Renal cortical epithelial cell (primary cell): ENCODE data around the gene ECEL1. TPM values are rescaled to one million over a fixed set of nuclear protein-coding genes. Genes with fewer than 3 reads are reported as not detected.

Source experiments
- DNase-seq: peaks from one replicate; pipeline ENCODE4 v3.0.0-alpha.2; 2011; ENCODE audit warnings: low read depth
- total RNA-seq: library from RNA; depleted of rRNA; stranded (reverse); fragments of >200 nt; gene quantifications from 2 replicates; pipeline ENCODE4 v1.2.3, GENCODE V29; 2014

Gene ECEL1
- total RNA-seq, 1 donor from 2014 or later = 0.65 TPM

DNA sequence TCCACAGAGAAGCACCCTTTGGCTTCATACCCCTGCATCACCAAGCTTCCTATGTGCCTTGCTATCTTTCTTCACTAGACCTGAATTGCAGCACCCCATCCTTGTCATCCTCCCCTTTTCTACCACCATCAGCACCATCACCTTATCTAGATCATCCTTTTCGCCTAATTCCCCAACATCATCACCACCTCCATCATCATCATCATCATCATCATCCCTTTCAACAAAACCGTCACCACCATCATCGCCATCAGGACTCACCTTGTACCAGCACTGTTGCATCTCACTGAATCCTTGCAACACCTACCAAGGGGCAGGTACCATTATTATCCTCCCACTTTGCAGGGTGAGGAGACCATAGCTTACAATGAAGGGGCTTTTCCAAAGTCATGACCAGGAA is 10.8 kb upstream of the ECEL1 start:
- DNase-seq = no peak

GRCh38 chr2:232497348-232497747 is 9.7 kb upstream of the ECEL1 start:
- no peak for DNase-seq

DNA sequence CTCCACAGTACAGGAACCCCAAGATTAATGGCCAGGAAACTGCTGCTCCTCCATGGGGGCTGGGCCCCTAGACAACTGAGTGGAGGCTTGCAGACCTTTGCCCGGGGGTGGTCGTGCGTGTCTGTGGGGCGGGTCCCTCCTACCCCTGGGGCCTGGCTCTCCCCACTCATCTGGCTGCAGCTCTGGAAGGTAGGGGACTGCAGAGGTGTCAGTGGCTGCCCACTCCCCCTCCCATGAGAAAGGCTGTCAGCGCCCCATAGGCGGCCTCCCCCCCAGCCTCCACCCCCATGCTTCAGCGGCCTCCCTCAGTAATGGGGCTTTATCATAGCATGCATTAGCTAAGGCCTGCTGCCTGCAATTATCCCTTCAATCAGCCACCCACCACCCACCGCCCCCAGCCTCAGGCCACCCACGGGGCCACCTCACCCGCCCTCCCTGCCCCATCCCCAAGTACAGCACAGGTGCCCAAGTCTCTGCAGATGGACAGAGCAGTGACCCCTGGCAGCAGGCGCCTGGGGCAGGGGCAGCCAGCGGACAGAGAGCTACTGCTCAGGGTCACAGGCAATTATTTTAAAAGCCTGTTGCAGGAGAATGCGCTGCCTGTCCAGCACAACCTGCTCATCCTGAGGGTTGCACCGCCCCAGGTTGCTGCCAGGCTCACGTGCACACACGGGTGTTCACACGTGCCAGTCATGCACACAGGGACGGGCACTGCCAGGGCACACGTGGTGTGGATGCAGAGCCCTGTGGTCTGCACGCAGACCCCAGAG is 9.1 kb upstream of the ECEL1 start:
- DNase-seq = no peak

DNA sequence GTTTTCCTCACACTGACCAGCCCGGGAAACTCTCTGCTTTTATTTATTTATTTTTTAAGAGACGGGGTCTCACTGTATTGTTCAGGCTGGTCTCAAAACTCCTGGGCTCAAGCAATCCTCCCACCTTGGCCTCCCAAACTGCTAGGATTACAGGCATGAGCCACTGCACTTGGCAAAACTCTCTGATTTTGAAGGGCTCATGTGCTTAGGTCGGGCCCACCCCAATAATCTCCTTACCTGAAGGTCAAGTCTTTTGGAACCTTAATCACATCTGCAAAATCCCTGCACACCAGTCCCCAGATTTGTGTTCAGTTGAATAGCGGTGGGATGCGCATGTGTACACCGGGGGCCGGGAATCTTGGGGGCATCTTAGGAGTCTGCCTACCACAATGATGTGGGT is 7.7 kb upstream of the ECEL1 start:
- no peak for DNase-seq

- no peak for DNase-seq
Observed at GRCh38 chr2:232494542-232494941, 6.9 kb upstream of the ECEL1 start.

GRCh38 chr2:232493701-232494474 is 6.3 kb upstream of the ECEL1 start:
- no peak for DNase-seq

DNA sequence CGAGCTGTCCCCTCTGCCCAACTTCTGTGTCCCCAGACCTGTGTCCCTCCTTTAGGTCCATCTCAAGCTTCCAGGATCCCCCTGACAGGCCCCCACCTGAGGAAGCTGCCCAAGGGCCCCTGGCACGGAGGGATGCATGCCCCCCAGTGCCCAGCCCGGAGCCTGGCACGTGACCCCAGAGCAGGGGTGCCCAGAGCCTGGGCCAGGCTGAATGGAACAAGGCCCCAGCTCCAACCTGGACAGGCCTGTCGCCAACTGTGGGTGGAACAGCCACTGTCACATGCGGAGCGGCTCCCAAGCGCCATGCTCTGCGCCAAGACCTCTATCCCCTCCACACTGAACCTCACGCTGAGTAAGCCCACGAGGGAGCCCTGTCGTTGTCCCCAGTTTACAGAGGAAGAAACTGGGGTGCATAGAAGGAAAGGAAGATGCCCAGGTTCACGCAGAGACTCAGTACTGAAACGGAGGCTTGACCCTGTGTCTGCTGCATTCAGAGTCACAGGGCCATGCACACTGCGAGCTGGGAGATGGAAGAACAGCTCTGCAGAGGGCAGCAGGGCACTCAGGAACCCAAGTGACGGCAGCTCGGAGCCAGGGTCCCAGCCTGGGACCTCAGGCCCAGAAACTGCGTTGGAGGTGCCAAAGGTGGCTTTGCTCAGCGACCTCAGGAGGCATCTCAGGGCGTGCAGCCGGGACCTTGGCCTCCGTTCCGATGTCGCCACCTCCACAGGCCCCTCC is 5.5 kb upstream of the ECEL1 start:
- no peak for DNase-seq

DNA sequence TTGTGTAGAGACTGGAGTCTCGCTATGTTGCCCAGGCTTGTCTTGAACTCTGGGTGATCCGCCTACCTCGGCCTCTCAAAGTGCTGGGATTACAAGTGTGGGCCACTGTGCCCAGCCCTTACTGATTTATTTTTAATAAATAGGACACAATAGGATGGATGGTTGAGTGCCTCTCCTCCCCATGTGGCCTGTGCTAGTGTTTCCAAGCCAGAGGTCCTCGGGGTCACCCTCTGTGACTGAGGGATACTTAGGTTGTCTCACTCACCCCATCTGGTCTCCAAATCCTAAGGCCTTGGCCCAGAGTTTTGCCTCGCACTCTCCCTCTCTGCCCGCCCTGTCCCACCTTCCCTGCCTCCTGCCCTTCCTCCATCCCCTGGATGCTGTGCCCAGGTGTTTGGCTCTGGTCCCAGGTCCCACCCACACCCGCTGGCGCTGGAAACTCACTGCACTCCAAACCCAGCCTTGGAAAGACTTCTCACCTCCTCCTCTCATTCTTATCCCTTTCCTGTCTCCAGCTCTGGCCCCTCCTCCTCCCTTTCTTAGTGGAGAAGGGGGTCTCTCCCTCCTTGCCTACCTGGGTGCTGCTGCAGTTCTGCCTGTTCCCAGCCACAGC is 4.7 kb upstream of the ECEL1 start:
- DNase-seq = no peak

DNA sequence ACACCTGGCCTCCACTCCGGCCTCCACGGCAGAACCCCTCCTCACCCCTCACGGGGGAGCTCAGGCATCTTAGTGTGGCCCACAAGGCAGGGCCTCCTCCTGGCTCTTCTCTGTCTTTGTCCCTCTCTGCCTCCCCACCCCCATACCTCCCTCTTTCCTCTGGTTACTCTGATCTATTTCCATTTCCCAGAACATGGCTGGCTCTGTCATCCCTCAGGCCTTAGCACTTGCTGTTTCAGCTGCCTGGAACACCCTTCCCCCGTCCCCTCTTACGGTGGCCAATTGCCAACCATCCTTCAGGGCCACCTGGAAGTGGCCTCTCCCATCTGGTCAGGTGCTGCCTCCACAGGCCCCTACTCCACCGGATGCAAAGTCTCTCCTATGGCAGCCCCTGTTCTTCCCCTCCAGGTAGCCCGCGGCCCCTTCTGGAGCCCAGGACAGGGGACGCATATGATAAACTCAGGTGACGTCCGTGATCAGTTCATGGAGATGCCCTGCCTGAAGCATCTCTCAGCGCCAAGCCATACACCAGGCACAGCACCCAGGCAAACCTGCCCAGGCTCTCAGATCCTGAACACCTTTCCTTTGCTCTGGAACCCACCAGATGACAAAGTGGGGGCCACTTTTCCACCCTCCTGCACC is 3.6 kb upstream of the ECEL1 start:
- no peak for DNase-seq

DNA sequence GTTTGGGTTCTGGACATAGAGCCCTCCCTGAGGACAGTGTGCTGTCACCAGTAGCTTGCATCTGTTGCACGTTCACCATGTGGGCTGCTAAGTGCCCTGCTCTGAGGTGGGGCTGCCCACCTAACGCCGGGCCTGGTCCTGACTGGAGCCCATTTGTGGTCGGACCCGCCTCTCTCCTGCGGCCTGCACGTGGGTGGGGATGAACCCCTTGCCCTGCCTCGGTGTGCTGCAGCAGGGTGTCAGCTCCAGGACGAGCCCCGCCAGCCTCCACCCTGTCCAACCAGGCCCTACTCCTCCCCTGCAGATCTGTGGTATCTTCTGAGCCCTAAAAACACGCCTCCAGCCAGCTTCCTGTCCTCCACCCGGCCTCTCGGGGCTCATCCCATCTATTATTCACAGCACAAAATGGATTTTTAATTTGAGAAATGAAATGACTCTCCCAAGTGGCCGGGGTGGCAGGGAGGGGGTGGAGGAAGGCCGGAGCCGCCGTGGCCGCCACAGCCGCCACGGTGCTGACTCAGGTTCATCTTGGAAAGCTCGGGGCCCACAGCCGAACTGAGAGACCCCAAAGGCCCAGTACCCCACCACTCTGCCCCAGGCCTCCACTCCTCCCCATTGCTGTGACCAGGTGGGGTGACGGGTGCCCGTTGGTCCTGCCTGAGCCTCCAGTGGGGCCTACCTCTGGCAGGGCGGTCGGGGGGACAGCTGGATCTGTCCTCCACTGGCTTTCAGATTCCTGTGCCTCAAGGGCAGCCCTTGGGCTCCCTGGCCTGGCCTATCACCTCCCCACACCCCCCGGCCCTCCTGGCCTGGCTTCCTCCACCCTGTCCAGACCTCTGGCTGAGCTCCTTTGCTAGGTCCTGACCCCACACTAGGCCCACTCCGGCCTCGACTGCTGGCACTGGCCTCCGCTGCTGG is 2.8 kb upstream of the ECEL1 start:
- DNase-seq = no peak

DNA sequence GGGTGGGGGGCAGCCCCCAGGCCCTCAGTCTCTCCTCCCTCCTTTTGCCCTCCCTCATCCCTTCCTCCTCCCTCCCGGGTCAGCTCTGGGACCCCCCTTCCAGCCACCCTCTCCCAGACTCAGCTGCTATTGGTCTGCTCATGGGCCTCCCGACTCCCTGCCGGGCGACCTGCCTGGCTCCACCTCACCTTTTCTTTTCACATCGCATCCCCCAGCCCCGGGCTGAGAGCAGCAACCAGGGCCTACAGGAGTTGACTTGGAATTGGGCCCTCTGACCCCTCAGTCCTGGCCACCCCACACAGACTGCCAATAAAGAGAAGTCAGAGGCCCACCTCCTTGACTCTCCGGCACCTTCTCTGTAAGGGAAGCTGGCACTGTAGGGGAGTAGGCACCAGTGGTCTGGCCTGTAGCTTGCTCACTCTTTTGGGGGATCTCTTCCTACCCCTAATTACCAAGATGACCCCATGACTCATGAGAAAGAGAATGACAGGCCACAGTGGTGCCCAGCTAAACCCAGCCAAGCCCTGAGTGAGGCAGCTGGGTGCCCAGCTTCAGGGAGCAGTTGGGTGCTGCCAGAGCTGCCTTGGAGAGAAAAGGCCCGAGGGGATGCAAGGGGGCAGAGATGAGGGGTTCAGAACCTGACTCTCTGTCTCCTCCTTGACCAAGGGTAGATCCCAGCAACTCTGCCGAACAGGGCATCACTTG is 2.0 kb upstream of the ECEL1 start:
- DNase-seq = no peak

GRCh38 chr2:232488721-232489300 is 1.2 kb upstream of the ECEL1 start:
- DNase-seq = no peak

DNA sequence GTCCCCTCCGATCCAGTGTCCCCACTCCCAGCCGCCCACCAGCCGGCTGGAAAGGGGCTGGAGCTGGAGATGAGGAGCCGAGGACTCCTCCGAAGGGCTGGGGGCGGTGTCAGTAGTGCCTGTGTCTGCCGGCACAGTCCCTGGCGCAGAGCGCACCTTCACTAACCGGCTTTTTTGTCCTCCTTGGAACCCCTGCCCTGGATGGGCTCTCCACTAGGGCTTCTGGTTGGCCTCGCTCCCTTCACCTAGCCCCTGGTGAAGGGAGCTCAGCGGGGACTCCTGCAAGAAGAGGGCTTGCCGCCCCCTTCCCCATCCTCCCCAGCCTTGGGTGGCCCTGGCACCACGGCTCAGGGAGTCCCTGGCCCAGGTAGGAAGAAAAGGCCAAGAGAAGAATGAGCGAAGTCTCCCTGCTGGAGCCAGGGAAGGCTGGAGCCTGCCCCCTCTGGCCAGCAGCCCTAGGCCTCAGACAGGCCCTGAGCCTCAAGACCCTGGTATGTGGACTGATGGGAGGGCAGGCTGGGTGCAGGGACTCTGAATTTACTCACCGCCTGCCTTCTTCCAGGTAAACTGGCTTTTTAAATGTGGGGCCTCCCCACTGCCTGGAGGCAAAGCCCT is 570 bp upstream of the ECEL1 start:
- no peak for DNase-seq

GRCh38 chr2:232486558-232487384 is 863 bp downstream of the ECEL1 start:
- DNase-seq = no peak

DNA sequence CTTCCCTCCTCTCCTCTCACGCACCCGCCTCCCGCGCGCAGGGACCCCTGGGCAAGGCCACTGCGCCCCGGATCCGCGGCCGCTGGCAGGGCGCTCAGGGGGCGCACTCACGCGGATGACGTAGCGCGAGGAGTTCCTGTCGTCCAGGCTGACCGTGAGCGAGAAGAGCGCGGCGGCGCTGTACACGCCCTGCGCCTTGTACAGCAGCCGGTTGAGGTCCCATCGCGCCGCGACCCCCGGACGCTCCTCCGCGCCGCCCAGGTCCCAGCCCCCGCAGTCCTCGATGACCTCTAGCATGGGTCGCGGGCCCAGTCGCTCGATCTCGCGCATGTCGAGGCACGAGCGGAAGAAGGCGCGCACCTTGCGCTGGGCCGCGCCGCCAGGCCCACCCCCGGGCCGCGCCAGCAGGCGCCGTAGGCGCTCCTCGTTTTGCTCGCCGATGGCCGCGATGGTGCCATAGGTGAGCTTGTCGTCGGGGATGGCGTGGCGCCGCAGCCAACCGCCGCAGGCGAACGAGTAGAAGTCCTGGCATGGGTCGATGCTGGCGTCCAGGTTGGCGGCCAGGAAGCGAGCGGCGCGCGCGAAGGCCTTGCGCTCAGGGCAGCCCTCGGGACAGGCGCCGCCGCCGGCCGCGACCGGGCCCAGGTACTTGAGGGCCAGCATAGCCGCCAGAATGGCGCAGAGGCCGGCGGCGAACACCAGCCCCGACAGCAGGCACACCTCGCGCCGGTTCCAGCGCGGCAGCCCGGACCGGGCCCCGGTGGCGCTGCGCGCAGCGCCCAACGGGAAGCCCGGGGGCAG is 1.7 kb downstream of the ECEL1 start:
- DNase-seq = no peak

- DNase-seq = no peak
Observed at GRCh38 chr2:232485348-232485756, 2.3 kb downstream of the ECEL1 start.

DNA sequence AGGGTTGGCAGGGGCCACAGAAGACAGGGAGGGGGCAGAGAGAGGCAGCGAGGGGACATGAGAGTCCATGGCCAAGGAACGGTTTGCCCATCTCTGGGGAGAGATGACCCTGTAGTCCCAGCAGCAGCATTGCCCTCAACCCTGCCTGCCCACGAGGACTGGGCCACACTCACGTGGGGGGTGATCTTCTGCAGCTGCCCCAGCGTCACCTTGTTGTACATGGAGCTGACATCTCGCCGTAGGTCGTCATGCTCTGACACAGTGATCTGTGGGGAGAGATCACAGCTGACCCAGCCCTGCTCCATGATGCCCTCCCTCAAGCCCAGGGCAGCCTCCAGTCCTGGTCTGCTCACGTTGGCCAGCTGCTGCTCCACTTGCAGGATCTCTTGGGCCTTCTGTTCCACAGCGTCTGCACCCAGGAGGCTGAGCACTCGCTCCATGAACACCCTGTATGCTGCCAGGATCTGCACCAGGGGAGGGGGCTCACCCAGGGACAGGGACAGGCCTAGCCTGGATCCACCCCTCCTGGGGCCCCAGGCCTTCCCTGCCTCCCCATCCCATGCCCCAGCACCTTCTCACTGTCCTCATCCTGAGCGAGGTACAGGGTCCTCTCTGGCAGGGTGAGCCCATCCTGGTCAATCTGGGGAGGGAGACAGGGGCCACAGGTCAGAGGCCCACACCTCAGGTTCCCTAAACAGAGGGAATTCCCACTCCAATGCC is 2.8 kb downstream of the ECEL1 start:
- no peak for DNase-seq
